ENCODE measurements around the gene CFAP46.

Gene CFAP46

DNA sequence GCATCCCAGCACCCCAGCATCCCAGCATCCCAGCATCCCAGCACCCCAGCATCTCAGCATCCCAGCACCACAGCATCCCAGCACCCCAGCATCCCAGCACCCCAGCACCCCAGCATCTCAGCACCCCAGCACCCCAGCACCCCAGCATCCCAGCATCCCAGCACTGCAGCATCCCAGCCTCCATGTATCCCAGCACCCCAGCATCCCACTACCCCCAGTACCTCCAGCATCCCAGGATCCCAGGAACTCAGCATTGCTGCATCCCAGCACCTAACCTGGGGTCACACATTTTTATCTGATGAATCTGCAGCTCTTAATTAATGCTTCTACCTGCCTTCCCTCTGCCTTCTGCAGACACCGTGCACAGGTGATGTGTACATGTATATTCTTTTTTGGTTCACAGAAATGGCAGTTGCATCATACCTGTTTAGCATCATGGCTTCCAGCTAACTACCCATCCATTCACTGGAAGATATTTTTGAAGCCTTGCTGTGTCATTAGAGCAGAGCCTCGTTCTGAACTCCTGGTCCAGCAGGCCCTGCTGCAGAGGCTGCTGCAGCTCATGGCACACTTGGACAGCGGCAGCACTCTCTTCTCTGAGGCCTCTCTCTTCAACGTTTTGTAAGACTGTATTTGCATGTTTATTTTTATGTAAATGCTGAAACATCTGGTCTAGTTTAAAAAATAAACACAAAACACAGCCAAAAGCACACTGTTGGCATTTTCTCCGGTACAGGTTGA, 4.6 kb upstream of the CFAP46 start:
- no peak for TF ChIP-seq Cebpa-rat (IDR thresholded peaks at IDR 0.05)
- peaks cover 44% of the 10 kb centered on the region for H3K27me3 ChIP-seq
- no peak overlapping the region for H3K4me3 ChIP-seq
- H3K27ac ChIP-seq = no peak overlapping the region
- H3K9ac ChIP-seq = no peak overlapping the region
- H3K4me2 ChIP-seq = no peak overlapping the region
- H3K36me3 ChIP-seq = no peaks in the 10 kb centered on the region
- peaks cover 28% of the 10 kb centered on the region for H3K4me1 ChIP-seq
- peaks cover 6% of the 10 kb centered on the region for H4K20me1 ChIP-seq
- H3K9me3 ChIP-seq = no peaks in the 10 kb centered on the region

DNA sequence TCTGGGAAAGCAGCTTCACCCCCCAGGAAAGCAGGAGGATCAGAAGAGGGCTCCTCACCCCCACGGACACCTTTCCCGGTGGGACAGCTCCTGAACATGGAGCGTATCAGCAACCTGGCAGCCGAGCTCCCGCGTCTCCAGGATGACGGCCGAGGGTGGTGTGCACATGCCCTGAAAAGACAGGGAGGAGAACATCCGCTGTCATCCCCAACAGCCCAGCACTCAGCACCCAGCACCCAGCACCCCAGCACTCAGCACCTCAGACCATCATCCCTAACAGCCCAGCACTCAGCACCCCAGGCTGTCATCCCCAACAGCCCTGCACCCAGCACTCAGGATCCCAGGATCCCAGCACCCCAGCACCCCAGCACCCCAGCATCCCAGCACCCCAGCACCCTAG, 3.9 kb upstream of the CFAP46 start:
- Histone ChIP-seq H3K9me3 (no peaks in the 10 kb centered on the region), H3K4me3 (no peak overlapping the region), H3K27me3 (peaks cover 50% of the 10 kb centered on the region), H3K27ac (no peak overlapping the region), H3K9ac (no peak overlapping the region), H3K4me1 (peaks cover 28% of the 10 kb centered on the region), H3K4me2 (no peak overlapping the region), H4K20me1 (peaks cover 7% of the 10 kb centered on the region; the same call in 1 of the 2 replicates), H3K36me3 (no peaks in the 10 kb centered on the region)
- no peak for TF ChIP-seq Cebpa-rat (IDR thresholded peaks at IDR 0.05)

DNA sequence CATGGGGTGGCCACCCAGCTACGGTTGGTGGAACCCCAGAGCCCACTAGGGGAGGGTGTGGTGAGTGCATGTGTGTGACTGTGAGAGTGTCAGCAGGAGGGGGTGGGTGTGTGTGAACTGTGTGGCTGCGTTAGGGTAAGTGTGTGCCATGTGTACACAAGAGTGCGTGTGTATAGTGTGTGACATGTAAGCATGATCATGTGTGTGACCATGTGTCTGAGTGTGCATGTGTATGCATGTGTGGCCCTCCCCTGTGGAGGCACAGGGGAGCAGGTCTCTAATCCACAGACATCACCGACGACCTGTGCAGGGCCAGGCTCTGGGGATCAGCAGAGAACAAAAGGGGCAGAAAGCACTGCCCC, 3.5 kb upstream of the CFAP46 start:
- H3K27me3 ChIP-seq = peaks cover 52% of the 10 kb centered on the region
- no peaks in the 10 kb centered on the region for H3K9me3 ChIP-seq
- no peak overlapping the region for H3K27ac ChIP-seq
- H3K9ac ChIP-seq = no peak overlapping the region
- H3K36me3 ChIP-seq = no peaks in the 10 kb centered on the region
- peaks cover 12% of the 10 kb centered on the region; the same call in 1 of the 2 replicates for H4K20me1 ChIP-seq
- H3K4me3 ChIP-seq = no peak overlapping the region
- no peak for TF ChIP-seq Cebpa-rat (IDR thresholded peaks at IDR 0.05)
- H3K4me2 ChIP-seq = no peak overlapping the region
- peaks cover 28% of the 10 kb centered on the region for H3K4me1 ChIP-seq

DNA sequence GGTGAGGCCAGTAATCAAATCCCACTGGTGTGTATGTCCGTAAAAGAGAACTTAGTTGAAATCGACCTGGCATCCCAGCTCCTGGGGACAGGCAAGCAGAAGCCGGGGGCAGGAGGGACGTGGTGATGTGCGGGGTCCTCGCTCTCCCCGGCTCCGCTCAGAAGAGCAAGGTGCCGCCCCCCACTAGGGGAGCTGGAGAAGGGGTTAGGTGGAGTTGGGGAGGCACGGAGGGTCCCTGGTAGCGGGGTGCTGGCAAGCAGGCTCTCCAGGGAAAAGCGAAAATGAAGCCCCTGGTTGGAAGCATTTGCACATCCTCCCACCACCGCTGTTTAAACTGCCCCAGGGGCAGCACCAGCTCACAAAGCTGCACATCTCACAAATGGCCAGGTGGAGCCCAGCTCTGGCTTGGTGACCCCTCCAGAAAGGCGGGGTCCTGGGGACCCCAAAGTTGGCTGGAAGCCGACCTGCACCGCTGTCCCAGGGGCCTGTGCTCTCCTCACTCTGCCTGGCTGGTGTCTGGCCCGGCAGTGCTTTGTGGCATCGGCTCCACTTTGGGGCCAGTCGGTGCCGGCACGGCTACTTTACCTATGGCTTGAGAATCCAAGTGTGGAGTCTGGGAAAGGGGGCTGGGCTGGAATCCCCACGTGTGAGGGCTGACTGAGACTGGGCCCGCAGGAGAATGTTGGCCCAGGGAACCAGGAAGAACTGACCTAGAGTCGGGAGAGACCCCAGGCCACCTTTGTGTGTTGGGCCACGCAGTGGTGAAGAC, 2.9 kb upstream of the CFAP46 start:
- TF ChIP-seq Cebpa-rat (IDR thresholded peaks at IDR 0.05) = no peak
- Histone ChIP-seq H3K9ac (no peak overlapping the region), H3K4me2 (no peak overlapping the region)

DNA sequence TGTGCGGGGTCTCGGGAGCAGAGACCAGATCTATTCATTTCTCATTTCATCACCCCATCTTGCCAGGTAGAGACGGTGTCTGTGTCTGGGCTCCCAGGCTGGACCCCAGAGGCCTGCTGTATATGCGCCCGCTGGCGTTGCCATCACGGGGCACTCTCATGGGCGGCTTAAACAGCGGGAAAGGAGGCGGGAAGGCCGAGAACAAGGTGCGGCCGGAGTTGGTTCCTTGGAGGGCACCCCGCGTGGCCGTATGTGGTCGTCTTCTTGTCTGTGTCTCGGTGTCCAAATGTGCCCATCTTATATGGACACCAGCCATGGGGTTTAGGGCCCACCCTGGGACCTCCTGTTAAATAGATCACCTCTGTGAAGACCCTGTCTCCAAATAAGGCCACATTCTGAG, 2.1 kb upstream of the CFAP46 start:
- H3K4me3 ChIP-seq = no peak overlapping the region
- no peaks in the 10 kb centered on the region for H3K36me3 ChIP-seq
- no peak overlapping the region for H3K9ac ChIP-seq
- H3K4me2 ChIP-seq = no peak overlapping the region
- H4K20me1 ChIP-seq = peaks cover 12% of the 10 kb centered on the region; the same call in 1 of the 2 replicates
- H3K27me3 ChIP-seq = peaks cover 47% of the 10 kb centered on the region
- peaks cover 32% of the 10 kb centered on the region for H3K4me1 ChIP-seq
- H3K27ac ChIP-seq = no peak overlapping the region
- TF ChIP-seq Cebpa-rat (IDR thresholded peaks at IDR 0.05) = no peak
- no peaks in the 10 kb centered on the region for H3K9me3 ChIP-seq

More for the DNA sequence above, 2.9 kb upstream of the CFAP46 start:
- H3K9me3 ChIP-seq = no peaks in the 10 kb centered on the region
- no peaks in the 10 kb centered on the region for H3K36me3 ChIP-seq
- no peak overlapping the region for H3K27ac ChIP-seq
- peaks cover 28% of the 10 kb centered on the region for H3K4me1 ChIP-seq
- H3K4me3 ChIP-seq = no peak overlapping the region
- H3K27me3 ChIP-seq = peaks cover 49% of the 10 kb centered on the region
- peaks cover 12% of the 10 kb centered on the region; the same call in 1 of the 2 replicates for H4K20me1 ChIP-seq

GRCh38 chr10:132943791-132944404, 1.5 kb upstream of the CFAP46 start:
- Histone ChIP-seq H3K4me1 (peaks cover 38% of the 10 kb centered on the region), H3K27me3 (peaks cover 47% of the 10 kb centered on the region), H3K27ac (no peak overlapping the region), H3K9ac (no peak overlapping the region), H3K36me3 (no peaks in the 10 kb centered on the region), H3K9me3 (no peaks in the 10 kb centered on the region), H3K4me3 (no peak overlapping the region), H4K20me1 (peaks cover 12% of the 10 kb centered on the region; the same call in 1 of the 2 replicates), H3K4me2 (no peak overlapping the region)
- no peak for TF ChIP-seq Cebpa-rat (IDR thresholded peaks at IDR 0.05)

DNA sequence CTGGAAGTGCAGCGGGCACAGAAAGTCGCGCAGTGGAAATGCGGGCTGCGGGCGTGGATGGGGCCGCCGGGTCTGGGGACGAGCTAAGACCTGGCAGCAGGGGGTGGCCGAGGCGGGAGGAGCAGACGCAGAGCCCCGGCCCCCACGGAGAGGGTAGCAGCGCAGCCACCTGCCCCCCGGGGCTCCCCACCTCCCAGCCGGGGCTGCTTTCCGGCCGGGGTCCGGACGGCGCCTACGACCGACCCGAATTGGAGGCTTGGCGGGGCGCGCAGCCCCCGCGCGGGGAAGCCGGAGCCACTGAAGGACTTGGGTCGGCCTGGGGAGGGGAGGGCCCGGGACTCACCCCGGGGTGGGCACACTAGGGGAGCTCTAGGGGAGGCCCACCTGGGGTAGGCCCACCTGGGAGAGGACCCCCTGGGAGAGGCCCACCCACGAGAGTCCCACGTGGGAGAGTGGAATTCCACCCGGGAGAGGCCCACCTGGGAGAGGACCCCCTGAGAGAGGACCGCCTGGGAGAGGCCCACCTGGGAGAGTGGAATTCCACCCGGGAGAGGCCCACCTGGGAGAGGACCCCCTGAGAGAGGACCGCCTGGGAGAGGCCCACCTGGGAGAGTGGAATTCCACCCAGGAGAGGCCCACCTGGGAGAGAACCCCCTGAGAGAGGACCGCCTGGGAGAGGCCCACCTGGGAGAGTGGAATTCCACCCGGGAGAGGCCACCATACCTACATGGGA, 854 bp upstream of the CFAP46 start:
- Histone ChIP-seq H3K4me1 (peaks cover 45% of the 10 kb centered on the region), H3K4me2 (no peak overlapping the region), H3K4me3 (no peak overlapping the region)

DNA sequence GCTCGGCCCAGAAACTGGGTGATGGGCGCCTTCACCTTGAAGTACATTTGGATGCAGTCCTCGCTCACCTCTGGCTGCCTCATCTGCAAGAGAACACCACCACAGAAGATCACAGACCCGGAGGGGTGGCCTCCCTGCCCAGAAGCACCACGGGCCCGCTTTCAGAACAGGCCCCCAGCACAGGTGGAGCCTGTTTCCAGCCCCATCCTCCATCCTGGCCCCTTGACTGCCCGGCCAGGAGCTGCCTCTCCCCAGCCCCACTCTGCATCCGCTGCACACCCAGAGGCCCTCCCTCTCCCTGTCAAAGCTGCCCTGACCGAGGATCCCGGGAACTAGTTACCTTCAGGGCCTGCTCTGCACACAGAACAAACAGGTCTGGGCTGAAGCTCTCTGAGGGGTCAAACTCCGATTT, 724 bp downstream of the CFAP46 start:
- H3K9me3 ChIP-seq = no peaks in the 10 kb centered on the region
- H4K20me1 ChIP-seq = peaks cover 12% of the 10 kb centered on the region; the same call in 1 of the 2 replicates
- TF ChIP-seq Cebpa-rat (IDR thresholded peaks at IDR 0.05) = no peak
- H3K9ac ChIP-seq = no peak overlapping the region
- H3K27ac ChIP-seq = no peak overlapping the region
- H3K4me3 ChIP-seq = no peak overlapping the region
- H3K4me2 ChIP-seq = peak overlapping the region; percentile 84
- H3K36me3 ChIP-seq = no peaks in the 10 kb centered on the region
- peaks cover 53% of the 10 kb centered on the region for H3K4me1 ChIP-seq
- peaks cover 62% of the 10 kb centered on the region for H3K27me3 ChIP-seq

More for the DNA sequence above, 854 bp upstream of the CFAP46 start:
- Histone ChIP-seq H3K27me3 (peaks cover 54% of the 10 kb centered on the region), H3K9ac (no peak overlapping the region), H4K20me1 (peaks cover 12% of the 10 kb centered on the region; the same call in 1 of the 2 replicates), H3K27ac (no peak overlapping the region), H3K9me3 (no peaks in the 10 kb centered on the region), H3K36me3 (no peaks in the 10 kb centered on the region)
- TF ChIP-seq Cebpa-rat (IDR thresholded peaks at IDR 0.05) = no peak

GRCh38 chr10:132940791-132941465, 1.4 kb downstream of the CFAP46 start:
- H4K20me1 ChIP-seq = peaks cover 12% of the 10 kb centered on the region; the same call in 1 of the 2 replicates

More at GRCh38 chr10:132940791-132941465, 1.4 kb downstream of the CFAP46 start:
- peaks cover 53% of the 10 kb centered on the region for H3K4me1 ChIP-seq
- peaks cover 62% of the 10 kb centered on the region for H3K27me3 ChIP-seq
- no peak overlapping the region for H3K4me3 ChIP-seq
- H3K9ac ChIP-seq = no peak overlapping the region
- H3K4me2 ChIP-seq = peak overlapping the region; percentile 84
- no peaks in the 10 kb centered on the region for H3K36me3 ChIP-seq
- H3K9me3 ChIP-seq = no peaks in the 10 kb centered on the region
- TF ChIP-seq Cebpa-rat (IDR thresholded peaks at IDR 0.05) = no peak
- H3K27ac ChIP-seq = no peak overlapping the region
